Measurements from ENCODE around the gene HAAO.
"Not testable (repeated sequence)": the region's sequence is repeated elsewhere in the genome, so short reads cannot be mapped to it uniquely, and the experiment has no call there.

Gene HAAO

GRCh38 chr2:42736598-42737322, 55.6 kb downstream of the HAAO start:
- Histone ChIP-seq H3K36me3 (no peaks in the 10 kb centered on the region; the same call in 1 of the 2 replicates), H3K4me1 (no peaks in the 10 kb centered on the region; the same call in none of the 2 replicates), H3K27me3 (no peaks in the 10 kb centered on the region), H3K9me3 (no peaks in the 10 kb centered on the region), H3K4me3 (ENCODE audit: low read depth, low read length) (no peak overlapping the region)
- no peak for DNase-seq
- no peak for TF ChIP-seq CTCF (IDR thresholded peaks at IDR 0.05; ENCODE audit: low read depth, low read length)

GRCh38 chr2:42733852-42734251, 58.5 kb downstream of the HAAO start:
- Histone ChIP-seq H3K4me1 (no peaks in the 10 kb centered on the region; the same call in none of the 2 replicates), H3K27me3 (no peaks in the 10 kb centered on the region), H3K36me3 (no peaks in the 10 kb centered on the region; the same call in 1 of the 2 replicates), H3K4me3 (ENCODE audit: low read depth, low read length) (no peak overlapping the region), H3K9me3 (no peaks in the 10 kb centered on the region)
- DNase-seq, result no peak
- no peak for TF ChIP-seq CTCF (IDR thresholded peaks at IDR 0.05; ENCODE audit: low read depth, low read length)

- H3K27me3 ChIP-seq; DNase-seq; H3K4me1 ChIP-seq; H3K4me3 ChIP-seq (ENCODE audit: low read depth, low read length); H3K9me3 ChIP-seq; H3K36me3 ChIP-seq: not testable (repeated sequence)
Measured at GRCh38 chr2:42731316-42731715, 61.1 kb downstream of the HAAO start.

GRCh38 chr2:42726680-42727079, 65.7 kb downstream of the HAAO start:
- TF ChIP-seq CTCF (IDR thresholded peaks at IDR 0.05; ENCODE audit: low read depth, low read length), result no peak
- Histone ChIP-seq H3K4me3 (ENCODE audit: low read depth, low read length) (no peak overlapping the region), H3K36me3 (0 out of 2 replicates have a peak, but pooled peaks cover 2% of the 10 kb centered on the region), H3K27me3 (no peaks in the 10 kb centered on the region), H3K4me1 (no peaks in the 10 kb centered on the region; the same call in 1 of the 2 replicates), H3K9me3 (no peaks in the 10 kb centered on the region)
- no peak for DNase-seq

GRCh38 chr2:42725657-42726056, 66.7 kb downstream of the HAAO start:
- Histone ChIP-seq H3K27me3 (no peaks in the 10 kb centered on the region), H3K9me3 (no peaks in the 10 kb centered on the region), H3K36me3 (0 out of 2 replicates have a peak, but pooled peaks cover 2% of the 10 kb centered on the region), H3K4me3 (ENCODE audit: low read depth, low read length) (no peak overlapping the region), H3K4me1 (no peaks in the 10 kb centered on the region; the same call in 1 of the 2 replicates)
- DNase-seq, result no peak
- TF ChIP-seq CTCF (IDR thresholded peaks at IDR 0.05; ENCODE audit: low read depth, low read length), result no peak

GRCh38 chr2:42724886-42725285, 67.5 kb downstream of the HAAO start:
- no peaks in the 10 kb centered on the region for H3K9me3 ChIP-seq
- no peaks in the 10 kb centered on the region for H3K27me3 ChIP-seq
- DNase-seq, result no peak
- no peak overlapping the region for H3K4me3 ChIP-seq (ENCODE audit: low read depth, low read length)
- 0 out of 2 replicates have a peak, but pooled peaks cover 2% of the 10 kb centered on the region for H3K36me3 ChIP-seq
- H3K4me1 ChIP-seq, result no peaks in the 10 kb centered on the region; the same call in 1 of the 2 replicates
- TF ChIP-seq CTCF (IDR thresholded peaks at IDR 0.05; ENCODE audit: low read depth, low read length), result no peak
